Measurements from ENCODE around the gene KRTAP2-1.
"Not testable (repeated sequence)": the region's sequence is repeated elsewhere in the genome, so short reads cannot be mapped to it uniquely, and the experiment has no call there.

Gene KRTAP2-1

DNA sequence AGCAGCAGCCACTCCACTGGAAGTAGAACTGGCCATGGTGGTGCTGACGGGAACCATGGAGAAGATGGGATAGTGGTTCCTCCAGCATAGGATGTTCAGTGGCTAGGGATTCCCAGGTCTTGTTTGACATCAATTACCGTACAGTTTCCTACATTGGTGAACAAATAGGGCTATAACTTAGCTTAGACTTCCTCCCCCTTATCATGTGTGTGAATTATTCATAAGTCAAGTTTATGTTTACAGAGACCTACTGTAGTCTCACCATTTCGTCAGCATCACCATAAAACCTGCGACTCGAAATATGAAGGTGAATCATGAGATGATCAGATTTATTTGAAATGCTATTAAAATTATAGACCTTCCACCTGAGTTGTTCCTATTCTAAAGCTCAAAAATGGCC is 11.6 kb upstream of the KRTAP2-1 start:
- no peak for DNase-seq (ENCODE audit: low read depth in 3 of 3, low spot score in 1 of 3)

DNA sequence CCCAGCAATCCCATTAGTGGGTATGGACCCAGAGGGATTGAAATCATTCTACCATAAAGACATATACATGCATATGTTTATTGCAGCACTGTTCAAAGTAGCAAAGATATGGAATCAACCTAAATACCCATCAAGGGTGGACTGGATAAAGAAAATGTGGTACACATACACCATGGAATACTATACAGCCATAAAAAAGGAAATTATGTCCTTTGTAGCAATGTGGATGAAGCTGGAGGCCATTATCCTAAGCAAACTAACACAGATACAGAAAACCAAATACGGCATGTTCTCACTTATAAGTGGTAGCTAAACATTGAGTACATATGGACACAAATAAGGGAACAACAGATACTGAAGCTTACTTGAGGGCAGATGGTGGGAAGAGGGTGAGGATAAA is 10.4 kb upstream of the KRTAP2-1 start:
- DNase-seq (ENCODE audit: low read depth in 3 of 3, low spot score in 1 of 3), result no peak

DNA sequence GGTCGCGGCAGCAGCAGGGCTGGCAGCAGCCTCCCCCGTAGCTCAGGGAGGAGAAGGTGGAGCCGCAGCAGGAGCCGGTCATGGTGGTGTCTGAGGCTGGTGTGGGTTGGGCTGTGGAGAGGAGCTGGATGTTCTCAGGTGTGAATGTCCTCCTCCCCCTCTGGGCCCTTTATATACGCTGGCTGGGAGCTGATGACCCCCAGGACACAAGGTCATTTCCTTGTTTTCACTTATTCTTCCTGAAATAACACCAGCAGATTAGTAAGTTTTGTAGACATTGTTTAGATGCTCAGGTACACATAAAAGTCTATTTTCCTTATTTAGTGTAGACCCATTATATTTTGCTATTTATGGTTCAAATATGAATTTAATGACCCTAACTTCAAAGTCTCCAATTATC is 8.0 kb upstream of the KRTAP2-1 start, which contains the start of gene KRTAP2-2:
Gene KRTAP2-2, minus strand, starts transcription at position 101 of the 400 bp plus-strand sequence. Its CDS starts 19 bp downstream, at position 82.
- not testable (repeated sequence) for DNase-seq (ENCODE audit: low read depth in 3 of 3, low spot score in 1 of 3)

DNA sequence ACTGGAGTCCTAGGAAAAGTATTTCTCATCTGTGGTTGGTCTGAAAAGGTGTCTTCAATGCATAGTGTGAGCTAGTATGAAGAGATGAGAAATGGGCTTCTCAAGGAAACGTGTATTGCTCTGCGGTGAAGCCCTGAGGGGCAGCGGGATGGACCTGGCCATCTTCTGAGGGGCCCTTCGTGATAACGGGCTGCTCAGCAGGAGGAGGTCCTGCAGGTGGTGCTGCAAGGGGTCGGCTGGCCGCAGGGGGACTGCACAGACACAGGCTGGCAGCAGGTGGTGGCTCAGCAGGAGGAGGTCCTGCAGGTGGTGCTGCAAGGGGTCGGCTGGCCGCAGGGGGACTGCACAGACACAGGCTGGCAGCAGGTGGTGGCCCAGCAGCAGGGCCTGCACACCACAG is 7.4 kb upstream of the KRTAP2-1 start:
- DNase-seq (ENCODE audit: low read depth in 3 of 3, low spot score in 1 of 3), result not testable (repeated sequence)

DNA sequence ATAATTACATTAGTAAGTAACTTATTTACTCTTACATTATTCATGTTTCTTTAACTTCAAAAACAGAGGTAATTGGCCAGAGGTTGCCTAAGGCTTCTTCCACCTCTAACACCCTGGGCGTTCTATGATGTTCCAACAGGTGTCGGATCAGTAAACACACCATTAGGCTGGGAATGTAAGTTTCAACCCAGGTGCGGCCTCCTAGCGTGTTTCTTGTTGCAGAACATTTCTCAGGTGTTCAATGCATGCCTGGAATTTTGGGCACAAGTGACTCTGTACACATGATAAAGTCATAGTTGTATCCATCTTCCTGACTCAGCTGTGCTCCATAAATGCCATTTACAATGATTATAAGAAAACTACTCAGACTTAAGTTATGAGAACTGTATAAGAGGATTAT is 6.9 kb upstream of the KRTAP2-1 start:
- DNase-seq (ENCODE audit: low read depth in 3 of 3, low spot score in 1 of 3), result no peak

DNA sequence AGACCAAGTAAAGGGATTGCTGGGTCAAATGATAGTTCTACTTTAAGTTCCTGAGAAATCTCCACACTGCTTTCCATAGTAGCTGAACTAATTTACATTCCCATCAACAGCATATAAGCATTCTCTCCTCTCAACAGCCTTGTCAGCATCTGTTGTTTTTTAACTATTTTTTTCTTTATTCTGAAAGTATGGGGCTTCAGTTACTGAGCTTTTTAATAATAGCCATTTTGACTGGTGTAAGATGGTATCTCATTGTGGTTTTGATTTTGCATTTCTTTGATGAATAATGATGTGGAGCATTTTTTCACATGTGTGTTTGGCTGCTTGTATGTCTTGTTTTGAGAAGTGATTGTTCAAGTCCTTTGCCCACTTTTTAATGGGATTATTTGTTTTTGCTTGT is 5.5 kb upstream of the KRTAP2-1 start:
- no peak for DNase-seq (ENCODE audit: low read depth in 3 of 3, low spot score in 1 of 3)

DNA sequence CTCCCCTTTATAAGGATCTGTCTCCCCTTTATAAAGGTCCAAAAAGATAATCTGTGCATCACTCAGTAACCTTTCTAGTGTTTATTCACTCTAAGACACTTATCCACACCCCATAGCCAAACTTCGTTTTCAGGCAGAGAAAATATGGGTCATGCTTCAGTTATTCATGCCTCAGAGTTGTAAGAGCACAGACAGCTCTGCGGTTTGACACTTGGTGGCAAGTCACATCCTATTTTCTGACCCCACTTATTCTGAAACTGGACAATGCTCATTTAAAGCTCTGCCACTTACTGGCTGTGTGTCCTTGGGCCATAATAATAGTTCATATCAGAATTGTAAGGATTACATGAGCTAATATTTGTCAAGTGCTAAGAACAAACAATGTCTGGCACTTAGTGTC is 2.0 kb upstream of the KRTAP2-1 start:
- no peak for DNase-seq (ENCODE audit: low read depth in 3 of 3, low spot score in 1 of 3)

DNA sequence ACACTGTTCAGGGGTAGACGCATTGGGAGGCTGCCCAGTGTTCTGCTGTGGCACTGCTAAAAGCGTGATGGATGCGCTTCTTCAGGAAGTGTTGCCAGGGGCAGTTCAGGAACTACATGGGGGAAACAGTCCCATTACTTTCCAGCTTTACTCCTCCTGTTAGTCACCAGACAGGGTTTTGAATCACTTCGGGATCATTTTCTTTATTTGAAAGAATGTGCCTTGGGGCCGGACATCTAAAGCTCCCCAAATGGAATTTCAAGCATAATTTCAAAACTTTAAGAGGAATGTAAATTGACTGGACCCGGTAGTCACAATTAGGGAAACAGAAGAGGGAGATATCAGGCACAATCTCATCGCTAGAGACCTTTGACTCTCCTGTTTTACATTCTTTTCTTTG is 1.3 kb upstream of the KRTAP2-1 start:
- no peak for DNase-seq (ENCODE audit: low read depth in 3 of 3, low spot score in 1 of 3)

DNA sequence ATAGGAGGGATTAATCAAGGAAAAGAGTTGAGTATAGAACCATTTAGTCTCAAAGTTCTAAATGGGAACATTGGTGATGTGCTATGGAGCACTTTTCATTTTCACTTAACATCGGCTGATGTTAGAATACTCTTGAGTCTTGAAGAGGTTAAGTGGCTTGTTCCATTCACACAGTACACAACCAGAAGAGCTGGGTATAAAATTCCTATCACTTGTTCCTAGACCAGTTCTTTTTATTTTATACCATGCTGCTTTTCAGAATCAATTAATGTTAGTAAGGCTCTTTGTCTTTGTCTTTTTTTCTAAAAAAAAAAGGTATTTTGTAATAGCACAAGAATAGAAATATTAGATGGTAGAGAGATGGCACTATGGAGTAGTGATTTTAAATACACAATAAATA is 4.2 kb downstream of the KRTAP2-1 start:
- DNase-seq (ENCODE audit: low read depth in 3 of 3, low spot score in 1 of 3), result no peak

DNA sequence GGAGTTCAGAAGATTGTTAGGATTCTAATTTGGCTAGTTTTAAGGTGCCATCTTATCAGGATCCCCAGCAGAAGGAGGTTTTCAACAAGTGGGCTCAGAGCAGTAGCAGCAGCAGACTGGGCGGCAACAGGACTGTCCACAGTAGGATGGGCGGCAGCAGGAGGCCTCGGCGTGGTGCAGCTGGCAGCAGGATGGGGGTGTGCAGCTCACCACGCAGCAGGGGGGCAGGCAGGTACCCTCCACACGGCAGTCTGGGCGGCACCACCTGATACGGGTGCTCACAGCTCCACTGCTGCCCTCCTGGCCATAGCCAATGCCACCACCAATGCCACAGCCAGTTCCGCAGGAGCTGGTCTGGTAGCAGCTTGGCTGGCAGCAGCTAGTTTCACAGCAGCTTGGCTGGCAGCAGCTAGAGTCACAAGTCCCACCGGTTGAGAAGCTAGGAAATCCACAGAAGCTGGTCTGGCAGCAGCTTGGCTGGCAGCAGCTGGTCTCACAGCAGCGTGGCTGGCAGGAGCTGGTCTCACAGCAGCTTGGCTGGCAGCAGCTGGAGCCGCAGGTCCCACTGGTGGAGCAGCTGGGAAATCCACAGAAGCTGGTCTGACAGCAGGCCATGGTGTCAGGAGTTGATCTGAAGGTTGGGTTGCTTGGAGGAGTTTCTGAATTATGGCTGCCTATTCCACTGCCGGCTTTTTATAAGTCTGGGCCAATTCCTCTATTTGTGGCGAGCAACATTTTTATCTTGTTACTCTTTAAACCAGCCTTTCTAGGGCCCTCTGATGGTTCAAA is 6.1 kb downstream of the KRTAP2-1 start, which contains the start of gene KRTAP1-1:
Gene KRTAP1-1, minus strand, starts transcription at position 668 of the 789 bp plus-strand sequence. Its CDS starts 53 bp downstream, at position 615.
- not testable (repeated sequence) for DNase-seq (ENCODE audit: low read depth in 3 of 3, low spot score in 1 of 3)

DNA sequence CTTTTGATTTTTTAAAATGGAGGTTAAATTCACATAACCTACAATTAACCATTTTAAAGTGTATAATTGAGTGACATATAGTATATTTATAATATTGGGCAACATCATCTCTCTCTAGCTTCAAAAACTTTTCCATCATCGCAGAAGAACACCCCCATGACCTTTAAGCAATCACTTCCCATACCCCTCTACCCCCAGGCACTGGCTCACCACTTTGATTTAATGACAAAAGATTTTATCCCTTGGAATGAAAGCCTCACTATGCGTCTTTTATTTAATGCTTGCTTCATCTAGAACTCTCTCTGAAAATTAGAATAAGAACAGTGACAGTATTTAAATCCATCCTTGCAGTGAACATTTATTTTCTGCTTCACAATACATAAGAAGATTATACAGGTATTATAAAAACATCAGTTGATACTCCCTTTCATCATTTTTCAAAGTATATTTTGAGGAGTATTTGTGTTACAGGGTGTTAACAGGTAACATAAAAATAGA is 9.2 kb downstream of the KRTAP2-1 start:
- no peak for DNase-seq (ENCODE audit: low read depth in 3 of 3, low spot score in 1 of 3)

DNA sequence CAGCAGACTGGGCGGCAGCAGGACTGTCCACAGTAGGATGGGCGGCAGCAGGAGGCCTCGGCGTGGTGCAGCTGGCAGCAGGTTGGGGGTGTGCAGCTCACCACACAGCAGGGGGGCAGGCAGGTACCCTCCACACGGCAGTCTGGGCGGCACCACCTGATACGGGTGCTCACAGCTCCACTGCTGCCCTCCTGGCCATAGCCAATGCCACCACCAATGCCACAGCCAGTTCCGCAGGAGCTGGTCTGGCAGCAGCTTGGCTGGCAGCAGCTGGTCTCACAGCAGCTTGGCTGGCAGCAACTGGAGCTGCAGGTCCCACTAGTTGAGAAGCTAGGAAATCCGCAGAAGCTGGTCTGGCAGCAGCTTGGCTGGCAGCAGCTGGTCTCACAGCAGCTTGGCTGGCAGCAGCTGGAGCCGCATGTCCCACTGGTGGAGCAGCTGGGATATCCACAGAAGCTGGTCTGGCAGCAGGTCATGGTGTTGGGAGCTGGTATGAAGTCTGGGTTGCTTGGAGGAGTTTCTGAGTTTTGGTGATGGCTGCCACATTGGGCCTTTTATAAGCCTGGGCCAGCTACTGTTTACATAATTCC is 12.7 kb downstream of the KRTAP2-1 start, which contains the start of gene KRTAP1-3:
Gene KRTAP1-3, minus strand, starts transcription at position 529 of the 590 bp plus-strand sequence. Its CDS starts 53 bp downstream, at position 476.
- DNase-seq (ENCODE audit: low read depth in 3 of 3, low spot score in 1 of 3), result not testable (repeated sequence)

DNA sequence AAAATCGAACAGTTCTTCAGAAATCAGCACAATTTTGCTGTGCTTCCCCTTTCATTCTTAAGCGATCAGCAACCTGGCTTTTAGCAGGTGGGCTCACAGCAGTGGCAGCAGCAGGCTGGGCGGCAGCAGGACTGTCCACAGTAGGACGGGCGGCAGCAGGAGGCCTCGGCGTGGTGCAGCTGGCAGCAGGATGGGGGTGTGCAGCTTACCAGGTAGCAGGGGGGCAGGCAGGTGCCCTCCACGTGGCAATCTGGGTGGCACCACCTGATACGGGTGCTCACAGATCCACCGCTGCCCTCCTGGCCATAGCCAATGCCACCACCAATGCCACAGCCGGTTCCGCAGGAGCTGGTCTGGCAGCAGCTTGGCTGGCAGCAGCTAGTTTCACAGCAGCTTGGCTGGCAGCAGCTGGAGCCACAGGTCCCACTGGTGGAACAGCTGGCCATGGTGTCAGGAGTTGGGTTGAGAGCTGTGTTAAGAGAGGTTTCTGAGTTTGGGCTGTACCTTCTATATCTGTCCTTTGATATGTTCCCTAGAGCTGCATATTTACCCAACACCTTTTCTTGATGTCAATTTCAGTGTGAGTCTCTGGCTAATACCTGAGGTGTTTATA is 17.4 kb downstream of the KRTAP2-1 start, which contains the start of gene KRTAP1-4:
Gene KRTAP1-4, minus strand, starts transcription at position 563 of the 613 bp plus-strand sequence. Its CDS starts 117 bp downstream, at position 446.
- DNase-seq (ENCODE audit: low read depth in 3 of 3, low spot score in 1 of 3), result no peak

DNA sequence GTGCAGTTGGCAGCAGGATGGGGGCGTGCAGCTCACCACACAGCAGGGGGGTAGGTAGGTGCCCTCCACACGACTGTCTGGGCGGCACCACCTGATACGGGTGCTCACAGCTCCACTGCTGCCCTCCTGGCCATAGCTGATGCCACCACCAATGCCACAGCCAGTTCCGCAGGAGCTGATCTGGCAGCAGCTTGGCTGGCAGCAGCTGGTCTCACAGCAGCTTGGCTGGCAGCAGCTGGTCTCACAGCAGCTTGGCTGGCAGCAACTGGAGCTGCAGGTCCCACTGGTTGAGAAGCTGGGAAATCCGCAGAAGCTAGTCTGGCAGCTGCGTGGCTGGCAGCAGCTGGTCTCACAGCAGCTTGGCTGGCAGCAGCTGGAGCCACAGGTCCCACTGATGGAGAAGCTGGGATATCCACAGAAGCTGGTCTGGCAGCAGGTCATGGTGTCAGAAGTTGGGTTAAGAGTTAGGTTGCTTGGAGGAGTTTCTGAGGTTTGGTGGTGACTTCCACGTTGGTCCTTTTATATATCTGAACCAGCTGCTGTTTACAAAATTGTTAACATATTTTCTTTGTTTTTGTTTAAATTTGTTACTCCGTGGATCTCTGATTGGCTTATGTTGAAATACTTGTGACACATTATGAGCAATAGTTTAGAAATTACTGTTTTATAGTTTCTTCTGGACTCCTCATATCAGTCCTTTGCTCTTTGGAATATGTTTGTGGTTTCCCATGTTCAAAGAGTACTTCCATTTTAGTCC is 20.2 kb downstream of the KRTAP2-1 start, which contains the start of gene KRTAP1-5:
Gene KRTAP1-5, minus strand, starts transcription at position 494 of the 757 bp plus-strand sequence. Its CDS starts 53 bp downstream, at position 441.
- DNase-seq (ENCODE audit: low read depth in 3 of 3, low spot score in 1 of 3), result no peak

DNA sequence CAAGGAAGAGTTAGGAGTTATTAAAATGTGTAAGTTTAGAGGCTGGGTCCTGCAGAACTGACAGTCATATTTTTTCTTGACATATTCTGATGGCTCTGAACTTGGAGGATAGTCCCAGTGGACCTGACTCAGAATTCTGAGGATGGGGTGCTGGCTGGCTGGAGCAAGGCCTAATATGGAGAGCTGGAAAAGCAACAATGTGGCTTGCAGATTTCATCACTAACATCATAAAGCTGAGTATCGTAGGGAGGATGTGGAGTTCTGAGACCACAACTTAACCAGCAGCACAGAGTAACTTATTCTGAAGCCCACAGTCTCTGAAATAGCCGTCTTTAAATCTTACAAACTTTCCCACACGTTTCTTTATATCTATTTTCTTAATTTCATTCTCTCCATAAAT is 22.4 kb downstream of the KRTAP2-1 start:
- DNase-seq (ENCODE audit: low read depth in 3 of 3, low spot score in 1 of 3), result no peak

DNA sequence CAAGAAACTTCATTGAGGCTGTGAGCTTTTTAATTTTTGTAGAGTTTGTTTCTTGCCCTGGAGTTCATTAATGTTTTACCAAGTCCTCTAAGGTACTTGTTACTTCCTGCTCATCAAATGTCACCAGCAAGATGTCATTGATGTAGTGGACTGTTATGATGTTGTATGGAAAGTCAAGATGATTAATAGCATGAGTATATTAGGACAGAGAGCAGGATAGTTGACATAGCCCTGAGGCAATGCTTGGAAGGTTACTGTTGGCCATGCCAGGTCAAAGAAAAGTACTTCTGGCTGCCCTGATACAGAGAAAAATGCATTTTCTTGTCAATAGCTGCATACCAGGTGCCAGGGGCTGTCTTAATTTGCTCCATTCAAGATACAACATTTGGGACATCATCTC is 26.8 kb downstream of the KRTAP2-1 start:
- no peak for DNase-seq (ENCODE audit: low read depth in 3 of 3, low spot score in 1 of 3)

DNA sequence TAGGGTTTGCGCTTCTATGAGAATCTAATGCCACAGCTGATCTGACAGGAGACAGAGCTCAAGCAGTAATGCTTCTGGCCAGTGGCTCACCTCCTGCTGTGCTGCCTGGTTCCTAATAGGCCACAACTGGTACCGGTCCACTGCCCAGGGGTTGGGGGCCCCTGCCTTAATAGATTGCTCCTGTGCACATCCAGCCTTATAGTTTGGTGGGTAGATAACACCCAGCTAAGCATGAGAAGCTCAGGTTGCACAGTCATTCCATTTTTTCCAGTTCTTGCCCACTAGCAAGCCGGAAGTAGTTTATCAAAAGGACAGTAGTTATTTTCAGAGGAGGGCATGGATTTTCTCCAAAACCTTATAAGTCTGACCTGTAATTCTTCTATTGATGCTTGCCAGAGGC is 27.7 kb downstream of the KRTAP2-1 start:
- DNase-seq (ENCODE audit: low read depth in 3 of 3, low spot score in 1 of 3), result no peak

DNA sequence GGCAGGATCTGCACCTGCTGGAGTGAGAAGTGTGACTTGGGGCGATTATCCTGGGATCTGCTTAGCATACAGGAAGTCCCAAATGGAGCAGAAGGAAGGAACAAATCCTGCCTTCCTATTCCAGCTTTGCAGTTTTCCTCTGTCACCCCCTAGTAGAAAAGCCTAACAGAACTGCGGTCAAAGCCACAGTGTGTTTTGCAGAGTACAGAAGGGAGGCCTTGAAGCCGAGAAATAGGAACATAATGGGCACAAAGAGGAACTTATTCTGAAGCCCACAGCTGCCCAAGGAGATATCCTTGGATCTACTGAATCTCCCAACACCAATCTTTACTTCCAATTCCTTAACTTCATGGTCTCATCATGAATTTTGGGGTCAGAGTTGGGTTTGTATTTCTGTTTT is 28.6 kb downstream of the KRTAP2-1 start:
- DNase-seq (ENCODE audit: low read depth in 3 of 3, low spot score in 1 of 3), result no peak

DNA sequence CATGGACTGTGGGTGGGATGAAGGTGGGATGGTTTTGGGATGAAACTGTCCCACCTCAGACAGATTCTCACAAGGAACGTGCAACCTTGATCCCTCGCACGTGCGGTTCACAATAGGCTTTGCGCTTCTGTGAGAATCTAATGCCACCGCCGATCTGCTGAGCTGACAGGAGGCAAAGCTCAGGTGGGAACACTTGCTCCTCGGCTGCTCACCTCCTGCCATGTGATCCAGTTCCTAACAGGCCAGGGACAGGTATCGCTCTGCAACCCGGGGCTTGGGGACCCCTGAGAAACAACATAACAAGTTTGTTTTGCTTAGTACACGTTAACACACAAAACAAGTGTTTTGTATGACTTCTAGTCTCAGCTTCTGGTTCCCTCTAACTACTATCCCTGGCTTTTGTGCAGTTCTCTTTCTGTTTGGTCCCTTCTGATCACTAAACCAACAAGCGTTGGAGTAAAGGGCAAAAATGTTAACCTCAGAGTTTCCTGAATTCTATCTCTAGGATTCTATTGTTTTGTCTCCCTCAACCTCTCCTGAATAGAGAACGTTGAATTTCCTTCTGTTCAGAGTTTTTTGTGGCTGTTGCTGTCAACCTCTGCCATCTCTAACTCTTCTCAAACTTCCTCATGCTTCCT is 30.4 kb downstream of the KRTAP2-1 start:
- no peak for DNase-seq (ENCODE audit: low read depth in 3 of 3, low spot score in 1 of 3)

DNA sequence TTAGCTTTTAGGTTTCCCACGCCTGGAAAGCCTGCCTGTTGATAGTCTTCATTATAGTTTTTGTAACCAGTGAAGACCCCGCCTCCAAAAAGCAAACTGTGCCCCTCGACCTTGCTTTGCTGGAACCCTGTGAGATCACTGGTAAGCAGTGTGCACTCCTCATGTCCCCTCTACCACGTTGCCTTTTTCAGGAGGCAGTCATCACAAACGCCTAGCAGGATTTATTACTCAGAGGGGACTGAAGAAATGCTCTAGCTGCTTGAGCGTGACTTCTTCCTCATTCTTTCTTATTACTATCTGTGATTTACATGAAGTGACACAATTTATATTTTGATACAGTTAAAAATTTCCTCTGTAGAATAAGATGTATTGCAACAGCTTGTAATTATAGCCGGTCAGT is 31.7 kb downstream of the KRTAP2-1 start:
- DNase-seq (ENCODE audit: low read depth in 3 of 3, low spot score in 1 of 3), result no peak

Data from stimulated activated CD4-positive, alpha-beta T cell treated with anti-CD3 and anti-CD28 coated beads, TNF-alpha, amount 100 ng/mL, for 1 hour (primary cell).